ENCODE results near the gene CA5B.
A peak's percentile ranks its signal among the peaks of the same experiment; 100 is the strongest.
"Not testable (repeated sequence)": the region's sequence is repeated elsewhere in the genome, so short reads cannot be mapped to it uniquely, and the experiment has no call there.

The CA5B gene

GRCh38 chrX:15737959-15738902 lies at the start of gene CA5B:
Gene CA5B (plus strand): TSS chrX:15738270. CDS start chrX:15750024, 11,754 bp downstream.
- peak; percentile 27 for DNase-seq

- no peak for DNase-seq
Measured at GRCh38 chrX:15694941-15695451, 43.1 kb upstream of the CA5B start.

- no peak for DNase-seq
Measured at GRCh38 chrX:15696516-15696915, 41.6 kb upstream of the CA5B start.

- DNase-seq, result no peak
Measured at GRCh38 chrX:15702488-15703371, 35.3 kb upstream of the CA5B start.

GRCh38 chrX:15703809-15704208 lies 34.3 kb upstream of the CA5B start:
- not testable (repeated sequence) for DNase-seq

- not testable (repeated sequence) for DNase-seq
Measured at GRCh38 chrX:15704273-15704672, 33.8 kb upstream of the CA5B start.

- peak; percentile 19 for DNase-seq
Measured at GRCh38 chrX:15714529-15714928, 23.5 kb upstream of the CA5B start.

GRCh38 chrX:15718283-15718970 lies 19.6 kb upstream of the CA5B start:
- DNase-seq, result no peak

GRCh38 chrX:15719324-15719968 lies 18.6 kb upstream of the CA5B start:
- no peak for DNase-seq

- DNase-seq, result no peak
Measured at GRCh38 chrX:15721911-15722310, 16.2 kb upstream of the CA5B start.

- DNase-seq, result no peak
Measured at GRCh38 chrX:15723887-15724517, 14.1 kb upstream of the CA5B start.

- no peak for DNase-seq
Measured at GRCh38 chrX:15724911-15725310, 13.2 kb upstream of the CA5B start.

- not testable (repeated sequence) for DNase-seq
Measured at GRCh38 chrX:15731368-15731767, 6.7 kb upstream of the CA5B start.

GRCh38 chrX:15737190-15737958 lies 696 bp upstream of the CA5B start:
- DNase-seq, result no peak

GRCh38 chrX:15739886-15740285 lies 1.8 kb downstream of the CA5B start:
- DNase-seq, result no peak

- DNase-seq, result no peak
Measured at GRCh38 chrX:15744181-15744867, 6.3 kb downstream of the CA5B start.

GRCh38 chrX:15745179-15745578 lies 7.1 kb downstream of the CA5B start:
- DNase-seq, result no peak

GRCh38 chrX:15746651-15747050 lies 8.6 kb downstream of the CA5B start:
- DNase-seq, result not testable (repeated sequence)

- no peak for DNase-seq
Measured at GRCh38 chrX:15747626-15748173, 9.6 kb downstream of the CA5B start.

- DNase-seq, result no peak
Measured at GRCh38 chrX:15748841-15749240, 10.8 kb downstream of the CA5B start.

Data from NCI-H2081 treated with DMSO at 0.1 percent for 48 hours (cell line).